Vagina (tissue), 2 donors: Measurements from ENCODE around the gene BTLA. TPM values are rescaled to one million over a fixed set of nuclear protein-coding genes. Genes with fewer than 3 reads are reported as not detected.

ENCODE experiments used
- DNase-seq, 2 donors: peaks; one replicate each; pipeline ENCODE4 v3.0.0-alpha.2; 2017; ENCODE audit errors: extremely low spot score in 2 of 2
- H3K27ac ChIP-seq: fragments of 200-600 bp; sonication (generic); one replicate; pipeline ENCODE4 v1.5.1; 2019
- H3K27me3 ChIP-seq: fragments of 200-600 bp; sonication (generic); one replicate; pipeline ENCODE4 v1.5.1; 2019
- H3K36me3 ChIP-seq, 2 donors: fragments of 200-600 bp; sonication (generic); one replicate each; pipeline ENCODE4 v1.5.1; 2017 to 2019
- H3K4me1 ChIP-seq: fragments of 200-600 bp; sonication (generic); one replicate; pipeline ENCODE4 v1.5.1; 2019
- H3K4me3 ChIP-seq, 2 donors: fragments of 200-600 bp; sonication (generic); 1 replicate in 1 of 2; 2 replicates in 1 of 2; pipeline ENCODE4 v1.5.1; 2016 to 2019
- H3K9me3 ChIP-seq: fragments of 200-600 bp; sonication (generic); one replicate; pipeline ENCODE4 v1.5.1; 2019
- CTCF ChIP-seq, 3 experiments: fragments of 450-650 bp in 2 of 3; fragments of 200-600 bp in 1 of 3; sonication (generic) in 1 of 3; IDR thresholded peaks; one replicate each; pipeline ENCODE4 v1.5.1; 2017 to 2019; ENCODE audit warnings: antibody characterized with exemption in 3 of 3, mild to moderate bottlenecking in 2 of 3, moderate library complexity in 2 of 3
- POLR2A ChIP-seq, 2 donors: fragments of 450-650 bp; IDR thresholded peaks; one replicate each; pipeline ENCODE4 v1.6.1; 2017; ENCODE audit warnings: antibody characterized with exemption in 2 of 2, mild to moderate bottlenecking in 2 of 2, moderate library complexity in 2 of 2
- POLR2AphosphoS5 ChIP-seq, 2 donors: sonication (generic); formaldehyde crosslinking; IDR thresholded peaks; one replicate each; pipeline ENCODE4 v1.9.0; 2017; ENCODE audit warnings: antibody characterized with exemption in 2 of 2, mild to moderate bottlenecking in 2 of 2, low read depth in 1 of 2; ENCODE audit not compliant: insufficient read depth in 1 of 2
- intact Hi-C: fragments of 100-400 bp; cut with DNase I; formaldehyde crosslinking; loops from one replicate; pipeline ENCODE4 v1.15.1; 2023
- total RNA-seq: library from RNA; depleted of rRNA; stranded (reverse); fragments of >200 nt; gene quantifications from one replicate; pipeline ENCODE4 v1.2.3, GENCODE V29; 2016

BTLA gene
- total RNA-seq, 1 donor from 2014 or later = 3.2 TPM

DNA sequence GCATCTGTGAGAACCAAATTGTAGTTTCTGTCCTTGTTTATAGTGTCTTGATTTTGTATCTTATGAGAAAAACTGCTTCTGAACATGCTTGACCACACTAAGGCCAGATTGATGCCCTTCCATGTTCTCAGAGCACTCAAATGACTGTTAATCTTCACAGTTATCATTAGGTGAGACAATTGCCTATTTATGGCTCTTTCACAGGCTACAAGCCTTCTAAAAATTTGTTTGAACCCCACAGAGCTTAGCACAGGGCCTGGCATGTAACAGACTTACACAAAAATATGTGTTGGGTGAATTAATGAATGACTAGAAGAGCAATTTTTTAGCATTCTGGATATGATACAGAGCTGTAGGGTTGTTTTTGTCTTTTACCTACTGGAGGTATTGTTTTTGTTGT is 43.1 kb downstream of the BTLA start:
- TF ChIP-seq POLR2AphosphoS5 (IDR thresholded peaks at IDR 0.05; ENCODE audit: insufficient read depth in 1 of 2, low read depth in 1 of 2) (no peak), POLR2A (IDR thresholded peaks at IDR 0.05) (no peak), CTCF (IDR thresholded peaks at IDR 0.05) (no peak)
- no peak overlapping the region for H3K4me3 ChIP-seq
- no peak overlapping the region for H3K27ac ChIP-seq
- H3K27me3 ChIP-seq = no peaks in the 10 kb centered on the region
- intact Hi-C loops = no loop called here
- DNase-seq = no peak
- H3K4me1 ChIP-seq = no peaks in the 10 kb centered on the region
- no peaks in the 10 kb centered on the region for H3K9me3 ChIP-seq
- H3K36me3 ChIP-seq = no peaks in the 10 kb centered on the region

GRCh38 chr3:112448939-112449338 is 50.3 kb downstream of the BTLA start:
- no peak overlapping the region for H3K4me3 ChIP-seq
- no peaks in the 10 kb centered on the region for H3K4me1 ChIP-seq
- no peaks in the 10 kb centered on the region for H3K36me3 ChIP-seq
- no peaks in the 10 kb centered on the region for H3K27me3 ChIP-seq
- DNase-seq = no peak
- no peaks in the 10 kb centered on the region for H3K9me3 ChIP-seq
- H3K27ac ChIP-seq = no peak overlapping the region
- TF ChIP-seq CTCF (IDR thresholded peaks at IDR 0.05) = no peak
- TF ChIP-seq POLR2A (IDR thresholded peaks at IDR 0.05) = no peak
- no peak for TF ChIP-seq POLR2AphosphoS5 (IDR thresholded peaks at IDR 0.05; ENCODE audit: insufficient read depth in 1 of 2, low read depth in 1 of 2)
- intact Hi-C loops = no loop called here

GRCh38 chr3:112446343-112446742 is 52.9 kb downstream of the BTLA start:
- no peak for DNase-seq
- no peaks in the 10 kb centered on the region for H3K27me3 ChIP-seq
- no peaks in the 10 kb centered on the region for H3K9me3 ChIP-seq
- H3K27ac ChIP-seq = no peak overlapping the region
- no peak overlapping the region for H3K4me3 ChIP-seq
- TF ChIP-seq POLR2AphosphoS5 (IDR thresholded peaks at IDR 0.05; ENCODE audit: insufficient read depth in 1 of 2, low read depth in 1 of 2) (no peak), CTCF (IDR thresholded peaks at IDR 0.05) (no peak), POLR2A (IDR thresholded peaks at IDR 0.05) (no peak)
- no peaks in the 10 kb centered on the region for H3K4me1 ChIP-seq
- no peaks in the 10 kb centered on the region for H3K36me3 ChIP-seq
- intact Hi-C loops = no loop called here

DNA sequence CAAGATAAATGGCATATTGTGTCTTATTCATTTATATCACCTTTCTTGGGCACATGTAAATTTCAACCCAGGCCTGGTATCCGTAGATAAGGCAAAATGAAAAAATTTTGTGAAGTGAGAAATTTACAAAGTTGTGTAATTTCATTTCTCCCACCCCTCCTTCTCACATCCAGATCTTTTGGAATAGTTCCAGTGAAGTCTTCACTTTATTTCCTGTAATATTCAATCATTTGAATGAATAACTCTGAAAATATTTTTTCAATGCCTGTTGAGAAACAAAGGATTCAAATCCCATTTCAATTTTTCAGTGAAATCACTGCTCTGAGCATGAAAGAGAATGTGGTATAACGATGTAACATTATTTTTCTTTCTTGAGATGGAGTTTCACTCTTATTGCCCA is 53.4 kb downstream of the BTLA start:
- no peak for TF ChIP-seq POLR2AphosphoS5 (IDR thresholded peaks at IDR 0.05; ENCODE audit: insufficient read depth in 1 of 2, low read depth in 1 of 2)
- no peak for TF ChIP-seq POLR2A (IDR thresholded peaks at IDR 0.05)
- no peak for TF ChIP-seq CTCF (IDR thresholded peaks at IDR 0.05)
- intact Hi-C loops = no loop called here
- no peak overlapping the region for H3K4me3 ChIP-seq
- H3K27ac ChIP-seq = no peak overlapping the region
- no peaks in the 10 kb centered on the region for H3K9me3 ChIP-seq
- no peak for DNase-seq
- no peaks in the 10 kb centered on the region for H3K4me1 ChIP-seq
- no peaks in the 10 kb centered on the region for H3K36me3 ChIP-seq
- no peaks in the 10 kb centered on the region for H3K27me3 ChIP-seq

- Histone ChIP-seq H3K4me1 (no peaks in the 10 kb centered on the region), H3K4me3 (no peak overlapping the region), H3K9me3 (no peaks in the 10 kb centered on the region), H3K27me3 (no peaks in the 10 kb centered on the region), H3K36me3 (no peaks in the 10 kb centered on the region), H3K27ac (no peak overlapping the region)
- TF ChIP-seq CTCF (IDR thresholded peaks at IDR 0.05) (peak in 1 of 3 experiments; percentile 10), POLR2A (IDR thresholded peaks at IDR 0.05) (no peak)
- no peak for DNase-seq
- intact Hi-C loops = no loop called here
Observed at GRCh38 chr3:112437146-112438022, 61.9 kb downstream of the BTLA start.
